Fibroblast of lung (primary cell): ENCODE results near the gene LRMDA.

ENCODE experiments used
- CTCF ChIP-seq, 2 donors: IDR thresholded peaks in 1 of 2; conservative IDR thresholded peaks in 1 of 2; 1 replicate in 1 of 2; 2 replicates in 1 of 2; pipeline ENCODE4 v1.5.1; 2011 to 2012; ENCODE audit warnings: low read length in 2 of 2, control low read depth in 1 of 2, inconsistent platforms in 1 of 2, low read depth in 1 of 2, mild to moderate bottlenecking in 1 of 2
- EZH2 ChIP-seq: IDR thresholded peaks from 2 replicates; pipeline ENCODE4 v1.5.1; 2012; ENCODE audit warnings: low read length, control low read depth, mild to moderate bottlenecking; ENCODE audit errors: missing control alignments

- TF ChIP-seq CTCF (conservative IDR thresholded peaks at IDR 0.05 in 1 of 2, IDR thresholded peaks at IDR 0.05 in 1 of 2; ENCODE audit: low read depth in 1 of 2, low read length in 2 of 2) (no peak), EZH2 (no peak)
Observed at GRCh38 chr10:75487087-75487754, 55.8 kb downstream of the LRMDA start.
